Measurements from ENCODE around the gene MAST4. TPM values are rescaled to one million over a fixed set of nuclear protein-coding genes. Genes with fewer than 3 reads are reported as not detected.

MAST4 gene
- total and polyA plus RNA-seq, 7 experiments from 2014 or later = 11.3 to 39.0 (median 28.3) TPM

GRCh38 chr5:67104859-67105258, 508.7 kb downstream of the MAST4 start:
- no peak overlapping the region for H3K27ac ChIP-seq (ENCODE audit: low read depth, low read length)
- no peak overlapping the region for H3K4me3 ChIP-seq (ENCODE audit: low read length)
- ChIA-PET POLR2A (no interaction called here), CTCF (no interaction called here)
- ATAC-seq (no peak), DNase-seq (no peak)
- Mint-ChIP-seq H3K27ac (no peak overlapping the region), H3K27me3 (no peaks in the 10 kb centered on the region), H3K36me3 (peaks cover 16 to 67% (median 39%) of the 10 kb centered on the region in 5 donors), H3K4me3 (no peak overlapping the region), H3K4me1 (peaks cover 0 to 11% (median 0%) of the 10 kb centered on the region in 7 donors), H3K9me3 (no peaks in the 10 kb centered on the region)
- H3K27me3 ChIP-seq (ENCODE audit: control insufficient read depth in 2 of 2, insufficient read depth in 2 of 2, low read length in 2 of 2) = no peaks in the 10 kb centered on the region
- H3K36me3 ChIP-seq (ENCODE audit: control insufficient read depth in 2 of 3, insufficient read depth in 3 of 3, low read length in 3 of 3) = peaks cover 0 to 61% (median 20%) of the 10 kb centered on the region in 3 experiments
- no peaks in the 10 kb centered on the region for H3K4me1 ChIP-seq (ENCODE audit: control insufficient read depth in 2 of 2, insufficient read depth in 2 of 2, low read length in 2 of 2)
- no peaks in the 10 kb centered on the region for H3K9me3 ChIP-seq (ENCODE audit: control insufficient read depth in 2 of 3, low read length in 3 of 3)
- intact Hi-C loops (cut with micrococcal nuclease) = loop anchor here in 1 of 2 donors (10.0 kb wide), 1 partner anchor 50 kb away; no protein-coding TSS in a partner anchor

DNA sequence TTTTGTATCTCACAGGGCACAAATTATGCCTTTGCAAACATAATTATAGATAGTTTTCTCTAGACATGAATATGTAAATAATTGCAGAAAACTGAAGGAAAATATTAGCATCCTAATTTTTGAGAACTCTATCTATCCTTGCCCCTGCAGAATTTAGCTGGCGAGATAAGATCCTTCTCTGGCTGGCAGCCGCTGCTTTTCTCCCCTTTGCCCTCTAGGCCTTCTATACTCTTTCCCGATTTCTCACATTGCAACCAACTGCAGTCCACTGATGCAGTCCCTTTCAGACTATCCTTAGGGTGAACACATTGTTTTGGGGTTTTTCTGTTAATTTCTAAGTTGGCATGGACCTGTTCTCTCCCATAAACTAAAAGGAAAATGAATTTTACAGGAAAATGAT, 509.1 kb downstream of the MAST4 start:
- POLR2A ChIA-PET = no interaction called here
- Mint-ChIP-seq H3K27me3 (no peaks in the 10 kb centered on the region), H3K36me3 (peaks cover 14 to 67% (median 38%) of the 10 kb centered on the region in 5 donors), H3K27ac (peak overlapping the region in 2 of 9 donors; percentile 12 to 42), H3K4me1 (peaks cover 0 to 11% (median 0%) of the 10 kb centered on the region in 7 donors), H3K9me3 (no peaks in the 10 kb centered on the region), H3K4me3 (no peak overlapping the region)
- intact Hi-C loops (cut with micrococcal nuclease) = loop anchor here in 1 of 2 donors (10.0 kb wide), 1 partner anchor 50 kb away; no protein-coding TSS in a partner anchor
- Histone ChIP-seq H3K4me1 (ENCODE audit: control insufficient read depth in 2 of 2, insufficient read depth in 2 of 2, low read length in 2 of 2) (no peaks in the 10 kb centered on the region), H3K36me3 (ENCODE audit: control insufficient read depth in 2 of 3, insufficient read depth in 3 of 3, low read length in 3 of 3) (peaks cover 0 to 61% (median 20%) of the 10 kb centered on the region in 3 experiments), H3K4me3 (ENCODE audit: low read length) (no peak overlapping the region), H3K27ac (ENCODE audit: low read depth, low read length) (no peak overlapping the region), H3K27me3 (ENCODE audit: control insufficient read depth in 2 of 2, insufficient read depth in 2 of 2, low read length in 2 of 2) (no peaks in the 10 kb centered on the region), H3K9me3 (ENCODE audit: control insufficient read depth in 2 of 3, low read length in 3 of 3) (no peaks in the 10 kb centered on the region)
- CTCF ChIA-PET = no interaction called here
- no peak for DNase-seq
- no peak for ATAC-seq

DNA sequence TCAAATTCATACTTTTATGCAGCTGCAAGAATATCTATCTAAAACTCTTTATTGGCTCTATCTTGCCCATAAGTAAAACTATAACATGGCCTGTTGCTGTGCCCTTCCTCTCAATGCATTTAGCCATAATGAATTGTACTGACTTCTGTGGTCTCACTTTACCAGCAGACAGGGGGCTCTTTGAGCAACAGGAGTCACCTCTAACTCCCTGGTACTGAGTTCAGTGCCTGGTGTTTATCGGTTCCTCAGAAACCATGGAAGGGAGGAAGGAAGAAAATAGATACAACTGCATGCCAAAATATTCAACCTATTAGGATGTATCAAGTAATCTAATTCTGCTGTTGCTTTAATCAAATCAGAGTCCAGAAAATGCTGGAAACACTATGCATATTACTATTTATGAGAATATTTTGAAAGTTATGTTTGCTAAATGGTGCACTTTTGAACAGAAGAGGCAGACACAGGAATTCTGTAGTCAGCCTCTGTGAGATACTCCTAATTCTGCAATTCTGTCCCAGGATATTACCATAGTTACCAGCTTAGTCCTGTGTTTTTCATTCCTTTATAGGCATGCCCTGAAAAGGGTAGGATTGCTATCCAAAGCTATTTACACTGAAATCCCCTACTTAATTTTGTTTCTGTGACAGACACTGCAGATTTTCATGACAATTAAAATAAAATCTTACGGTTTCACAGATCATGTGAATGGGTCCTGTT, 510.6 kb downstream of the MAST4 start:
- Histone ChIP-seq H3K9me3 (ENCODE audit: control insufficient read depth in 2 of 3, low read length in 3 of 3) (no peaks in the 10 kb centered on the region), H3K27ac (ENCODE audit: low read depth, low read length) (no peak overlapping the region), H3K36me3 (ENCODE audit: control insufficient read depth in 2 of 3, insufficient read depth in 3 of 3, low read length in 3 of 3) (peaks cover 0 to 61% (median 20%) of the 10 kb centered on the region in 3 experiments), H3K27me3 (ENCODE audit: control insufficient read depth in 2 of 2, insufficient read depth in 2 of 2, low read length in 2 of 2) (no peaks in the 10 kb centered on the region), H3K4me3 (ENCODE audit: low read length) (no peak overlapping the region), H3K4me1 (ENCODE audit: control insufficient read depth in 2 of 2, insufficient read depth in 2 of 2, low read length in 2 of 2) (no peaks in the 10 kb centered on the region)
- peaks cover 14 to 66% (median 46%) of the 10 kb centered on the region in 5 donors for H3K36me3 Mint-ChIP-seq
- ChIA-PET CTCF (no interaction called here), POLR2A (no interaction called here)
- H3K9me3 Mint-ChIP-seq = no peaks in the 10 kb centered on the region
- intact Hi-C loops (cut with micrococcal nuclease) = loop anchor here in 1 of 2 donors (10.0 kb wide), 1 partner anchor 52 kb away; no protein-coding TSS in a partner anchor
- no peak for ATAC-seq
- no peak overlapping the region for H3K4me3 Mint-ChIP-seq
- peaks cover 0 to 11% (median 0%) of the 10 kb centered on the region in 7 donors for H3K4me1 Mint-ChIP-seq
- H3K27ac Mint-ChIP-seq = peak overlapping the region in 1 of 9 donors; percentile 20
- DNase-seq = no peak
- no peaks in the 10 kb centered on the region for H3K27me3 Mint-ChIP-seq

- intact Hi-C loops (cut with micrococcal nuclease) = no loop called here
- no peaks in the 10 kb centered on the region for H3K27me3 ChIP-seq (ENCODE audit: control insufficient read depth in 2 of 2, insufficient read depth in 2 of 2, low read length in 2 of 2)
- Mint-ChIP-seq H3K4me3 (no peak overlapping the region), H3K27ac (no peak overlapping the region), H3K27me3 (no peaks in the 10 kb centered on the region), H3K9me3 (no peaks in the 10 kb centered on the region), H3K4me1 (no peaks in the 10 kb centered on the region), H3K36me3 (peaks cover 4 to 57% (median 40%) of the 10 kb centered on the region in 5 donors)
- H3K27ac ChIP-seq (ENCODE audit: low read depth, low read length) = no peak overlapping the region
- H3K4me3 ChIP-seq (ENCODE audit: low read length) = no peak overlapping the region
- DNase-seq (no peak), ATAC-seq (no peak)
- no peaks in the 10 kb centered on the region for H3K4me1 ChIP-seq (ENCODE audit: control insufficient read depth in 2 of 2, insufficient read depth in 2 of 2, low read length in 2 of 2)
- H3K9me3 ChIP-seq (ENCODE audit: control insufficient read depth in 2 of 3, low read length in 3 of 3) = no peaks in the 10 kb centered on the region
- peaks cover 0 to 24% (median 7%) of the 10 kb centered on the region in 3 experiments for H3K36me3 ChIP-seq (ENCODE audit: control insufficient read depth in 2 of 3, insufficient read depth in 3 of 3, low read length in 3 of 3)
- ChIA-PET CTCF (no interaction called here), POLR2A (no interaction called here)
Measured at GRCh38 chr5:67111779-67112178, 515.6 kb downstream of the MAST4 start.

DNA sequence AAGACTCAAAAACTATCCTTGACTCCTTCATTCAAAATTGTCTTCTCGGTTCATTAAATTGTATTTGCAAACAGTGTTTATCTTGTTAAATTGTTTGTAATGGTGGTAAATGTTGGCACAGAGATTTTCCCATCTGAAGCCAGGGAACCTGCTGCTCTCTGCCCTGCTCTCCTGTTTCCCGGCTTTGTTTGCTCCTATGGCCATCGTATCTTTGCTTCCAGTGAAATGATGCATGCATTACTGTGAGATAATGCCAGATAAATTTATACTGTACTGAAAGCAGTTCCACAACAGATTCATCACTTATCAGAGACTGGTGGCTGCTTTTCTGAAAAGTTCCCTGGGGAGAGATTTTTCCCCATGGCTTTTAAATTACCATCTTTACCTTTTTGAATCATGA, 519.1 kb downstream of the MAST4 start:
- Mint-ChIP-seq H3K36me3 (peaks cover 11 to 67% (median 57%) of the 10 kb centered on the region in 5 donors), H3K4me3 (no peak overlapping the region), H3K4me1 (no peaks in the 10 kb centered on the region), H3K9me3 (no peaks in the 10 kb centered on the region), H3K27me3 (no peaks in the 10 kb centered on the region), H3K27ac (peak overlapping the region in 1 of 9 donors; percentile 2)
- Histone ChIP-seq H3K36me3 (ENCODE audit: control insufficient read depth in 2 of 3, insufficient read depth in 3 of 3, low read length in 3 of 3) (peaks cover 0 to 23% (median 4%) of the 10 kb centered on the region in 3 experiments), H3K4me3 (ENCODE audit: low read length) (no peak overlapping the region), H3K27ac (ENCODE audit: low read depth, low read length) (no peak overlapping the region), H3K9me3 (ENCODE audit: control insufficient read depth in 2 of 3, low read length in 3 of 3) (no peaks in the 10 kb centered on the region), H3K27me3 (ENCODE audit: control insufficient read depth in 2 of 2, insufficient read depth in 2 of 2, low read length in 2 of 2) (no peaks in the 10 kb centered on the region), H3K4me1 (ENCODE audit: control insufficient read depth in 2 of 2, insufficient read depth in 2 of 2, low read length in 2 of 2) (no peaks in the 10 kb centered on the region)
- ChIA-PET CTCF (no interaction called here), POLR2A (no interaction called here)
- DNase-seq = no peak
- intact Hi-C loops (cut with micrococcal nuclease) = no loop called here
- ATAC-seq = no peak

GRCh38 chr5:67115817-67116216, 519.6 kb downstream of the MAST4 start:
- H3K4me3 Mint-ChIP-seq = no peak overlapping the region
- DNase-seq (no peak), ATAC-seq (no peak)
- no peaks in the 10 kb centered on the region for H3K4me1 Mint-ChIP-seq
- no peaks in the 10 kb centered on the region for H3K9me3 Mint-ChIP-seq
- Histone ChIP-seq H3K4me3 (ENCODE audit: low read length) (no peak overlapping the region), H3K9me3 (ENCODE audit: control insufficient read depth in 2 of 3, low read length in 3 of 3) (no peaks in the 10 kb centered on the region), H3K27ac (ENCODE audit: low read depth, low read length) (no peak overlapping the region), H3K27me3 (ENCODE audit: control insufficient read depth in 2 of 2, insufficient read depth in 2 of 2, low read length in 2 of 2) (no peaks in the 10 kb centered on the region), H3K36me3 (ENCODE audit: control insufficient read depth in 2 of 3, insufficient read depth in 3 of 3, low read length in 3 of 3) (peaks cover 0 to 20% (median 4%) of the 10 kb centered on the region in 3 experiments), H3K4me1 (ENCODE audit: control insufficient read depth in 2 of 2, insufficient read depth in 2 of 2, low read length in 2 of 2) (no peaks in the 10 kb centered on the region)
- H3K36me3 Mint-ChIP-seq = peaks cover 11 to 64% (median 55%) of the 10 kb centered on the region in 5 donors
- intact Hi-C loops (cut with micrococcal nuclease) = no loop called here
- CTCF ChIA-PET = no interaction called here
- no peaks in the 10 kb centered on the region for H3K27me3 Mint-ChIP-seq
- no peak overlapping the region for H3K27ac Mint-ChIP-seq
- POLR2A ChIA-PET = no interaction called here
